Tibial nerve (tissue), 4 donors: ENCODE data around the gene PCDHGA11. TPM values are rescaled to one million over a fixed set of nuclear protein-coding genes. Genes with fewer than 3 reads are reported as not detected.

Source experiments
- DNase-seq, 2 donors: peaks; one replicate each; pipeline ENCODE4 v3.0.0-alpha.2; 2019; ENCODE audit warnings: low spot score in 2 of 2
- H3K27ac ChIP-seq, 4 donors: fragments of 200-600 bp; sonication (generic) in 3 of 4; one replicate each; pipeline ENCODE4 v1.5.1; 2017 to 2019; ENCODE audit warnings: mild to moderate bottlenecking in 1 of 4
- H3K27me3 ChIP-seq, 2 donors: fragments of 200-600 bp; sonication (generic) in 1 of 2; one replicate each; pipeline versions ENCODE4 v1.5.1 to v1.6.0; 2017 to 2019
- H3K36me3 ChIP-seq, 3 donors: fragments of 200-600 bp; sonication (generic); one replicate each; pipeline ENCODE4 v1.5.1; 2018 to 2019
- H3K4me1 ChIP-seq, 4 donors: fragments of 200-600 bp; sonication (generic) in 3 of 4; one replicate each; pipeline ENCODE4 v1.5.1; 2017 to 2019
- H3K4me3 ChIP-seq, 4 donors: fragments of 200-600 bp; sonication (generic) in 3 of 4; one replicate each; pipeline ENCODE4 v1.5.1; 2017 to 2019; ENCODE audit warnings: mild to moderate bottlenecking in 1 of 4, moderate library complexity in 1 of 4
- H3K9me3 ChIP-seq, 4 donors: fragments of 200-600 bp; sonication (generic) in 3 of 4; one replicate each; pipeline ENCODE4 v1.5.1; 2017 to 2019
- EP300 ChIP-seq, 2 donors: sonication (generic); formaldehyde crosslinking; IDR thresholded peaks; one replicate each; pipeline ENCODE4 v1.6.1; 2017; ENCODE audit warnings: antibody characterized with exemption in 2 of 2, mild to moderate bottlenecking in 1 of 2
- POLR2A ChIP-seq, 2 donors: fragments of 450-650 bp; IDR thresholded peaks; one replicate each; pipeline ENCODE4 v1.6.1; 2017; ENCODE audit warnings: antibody characterized with exemption in 2 of 2, mild to moderate bottlenecking in 2 of 2, moderate library complexity in 2 of 2
- WGBS, 2 donors: methylation state at CpG; one replicate each; pipeline ENCODE4 v1.1.5; 2018; 5-methylcytosine and 5-hydroxymethylcytosine counted together
- total RNA-seq, 4 donors: library from RNA; depleted of rRNA; stranded (reverse); fragments of >200 nt; gene quantifications; one replicate each; pipeline ENCODE4 v1.1.0, GENCODE V29; 2016
- TF ChIP-seq, protein P1 (sequence below), 5 experiments: fragments of 200-600 bp in 3 of 5; fragments of 450-650 bp in 2 of 5; sonication (generic) in 3 of 5; IDR thresholded peaks; one replicate each; pipeline ENCODE4 v1.5.1; 2016 to 2019; ENCODE audit warnings: antibody characterized with exemption in 5 of 5, mild to moderate bottlenecking in 3 of 5, moderate library complexity in 2 of 5

Gene PCDHGA11
- total RNA-seq, 4 donors from 2014 or later = 8.3 to 9.3 (median 8.9) TPM

DNA sequence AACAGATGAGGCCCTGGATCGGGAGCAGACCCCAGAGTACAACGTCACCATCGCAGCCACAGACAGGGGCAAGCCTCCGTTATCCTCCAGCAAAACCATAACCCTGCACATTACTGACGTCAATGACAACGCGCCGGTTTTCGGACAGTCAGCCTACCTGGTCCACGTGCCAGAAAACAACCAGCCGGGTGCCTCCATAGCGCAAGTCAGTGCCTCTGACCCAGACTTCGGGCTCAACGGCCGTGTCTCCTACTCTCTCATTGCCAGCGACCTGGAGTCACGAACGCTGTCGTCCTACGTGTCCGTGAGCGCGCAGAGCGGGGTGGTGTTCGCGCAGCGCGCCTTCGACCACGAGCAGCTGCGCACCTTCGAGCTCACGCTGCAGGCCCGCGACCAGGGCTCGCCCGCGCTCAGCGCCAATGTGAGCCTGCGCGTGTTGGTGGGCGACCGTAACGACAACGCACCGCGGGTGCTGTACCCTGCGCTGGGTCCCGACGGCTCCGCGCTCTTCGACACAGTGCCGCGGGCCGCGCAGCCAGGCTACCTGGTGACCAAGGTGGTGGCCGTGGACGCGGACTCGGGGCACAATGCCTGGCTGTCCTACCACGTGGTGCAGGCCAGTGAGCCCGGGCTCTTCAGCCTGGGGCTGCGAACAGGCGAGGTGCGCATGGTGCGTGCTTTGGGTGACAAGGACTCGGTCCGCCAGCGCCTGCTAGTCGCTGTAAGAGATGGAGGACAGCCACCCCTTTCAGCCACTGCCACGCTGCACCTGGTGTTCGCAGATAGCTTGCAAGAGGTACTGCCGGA lies 1.6 kb upstream of the PCDHGA11 start:
- H3K9me3 ChIP-seq = peaks cover 0 to 100% (median 49%) of the 10 kb centered on the region in 4 donors
- no peak overlapping the region for H3K4me3 ChIP-seq
- 34 to 46% methylated on average over 32 to 34 of the region's 74 CpGs for WGBS, 2 donors

GRCh38 chr5:141421489-141421855 lies 621 bp downstream of the PCDHGA11 start:
- DNase-seq = no peak
- peaks cover 0 to 20% (median 0%) of the 10 kb centered on the region in 4 donors for H3K4me1 ChIP-seq
- H3K27me3 ChIP-seq = no peaks in the 10 kb centered on the region
- no peak overlapping the region for H3K27ac ChIP-seq
- TF ChIP-seq EP300 (IDR thresholded peaks at IDR 0.05) (no peak), POLR2A (IDR thresholded peaks at IDR 0.05) (no peak)
- TF ChIP-seq, protein P1, sequence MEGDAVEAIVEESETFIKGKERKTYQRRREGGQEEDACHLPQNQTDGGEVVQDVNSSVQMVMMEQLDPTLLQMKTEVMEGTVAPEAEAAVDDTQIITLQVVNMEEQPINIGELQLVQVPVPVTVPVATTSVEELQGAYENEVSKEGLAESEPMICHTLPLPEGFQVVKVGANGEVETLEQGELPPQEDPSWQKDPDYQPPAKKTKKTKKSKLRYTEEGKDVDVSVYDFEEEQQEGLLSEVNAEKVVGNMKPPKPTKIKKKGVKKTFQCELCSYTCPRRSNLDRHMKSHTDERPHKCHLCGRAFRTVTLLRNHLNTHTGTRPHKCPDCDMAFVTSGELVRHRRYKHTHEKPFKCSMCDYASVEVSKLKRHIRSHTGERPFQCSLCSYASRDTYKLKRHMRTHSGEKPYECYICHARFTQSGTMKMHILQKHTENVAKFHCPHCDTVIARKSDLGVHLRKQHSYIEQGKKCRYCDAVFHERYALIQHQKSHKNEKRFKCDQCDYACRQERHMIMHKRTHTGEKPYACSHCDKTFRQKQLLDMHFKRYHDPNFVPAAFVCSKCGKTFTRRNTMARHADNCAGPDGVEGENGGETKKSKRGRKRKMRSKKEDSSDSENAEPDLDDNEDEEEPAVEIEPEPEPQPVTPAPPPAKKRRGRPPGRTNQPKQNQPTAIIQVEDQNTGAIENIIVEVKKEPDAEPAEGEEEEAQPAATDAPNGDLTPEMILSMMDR (IDR thresholded peaks at IDR 0.05) = no peak
- peak overlapping the region in 2 of 4 donors; percentile 32 to 38 for H3K4me3 ChIP-seq
- peaks cover 0 to 100% (median 57%) of the 10 kb centered on the region in 4 donors for H3K9me3 ChIP-seq
- WGBS, 2 donors = 16 to 17% methylated on average over 13 of the region's 13 CpGs
- peaks cover 0 to 39% (median 0%) of the 10 kb centered on the region in 3 donors for H3K36me3 ChIP-seq

More for the DNA sequence above, 1.6 kb upstream of the PCDHGA11 start:
- no peak for DNase-seq
- TF ChIP-seq, protein P1 (IDR thresholded peaks at IDR 0.05) = no peak
- TF ChIP-seq POLR2A (IDR thresholded peaks at IDR 0.05) (no peak), EP300 (IDR thresholded peaks at IDR 0.05) (no peak)
- Histone ChIP-seq H3K4me1 (peaks cover 0 to 20% (median 0%) of the 10 kb centered on the region in 4 donors), H3K27me3 (no peaks in the 10 kb centered on the region), H3K27ac (no peak overlapping the region), H3K36me3 (peaks cover 0 to 32% (median 0%) of the 10 kb centered on the region in 3 donors)

GRCh38 chr5:141422742-141423291 lies 2.0 kb downstream of the PCDHGA11 start:
- no peaks in the 10 kb centered on the region for H3K27me3 ChIP-seq
- H3K27ac ChIP-seq = no peak overlapping the region
- H3K4me3 ChIP-seq = no peak overlapping the region
- no peak for TF ChIP-seq EP300 (IDR thresholded peaks at IDR 0.05)
- TF ChIP-seq, protein P1 (IDR thresholded peaks at IDR 0.05) = no peak
- no peak for TF ChIP-seq POLR2A (IDR thresholded peaks at IDR 0.05)
- 26 to 39% methylated on average over 24 to 28 of the region's 42 CpGs for WGBS, 2 donors
- peaks cover 6 to 100% (median 59%) of the 10 kb centered on the region in 4 donors for H3K9me3 ChIP-seq
- peaks cover 0 to 15% (median 0%) of the 10 kb centered on the region in 4 donors for H3K4me1 ChIP-seq
- H3K36me3 ChIP-seq = peaks cover 0 to 50% (median 0%) of the 10 kb centered on the region in 3 donors
- DNase-seq = no peak

- Histone ChIP-seq H3K4me3 (no peak overlapping the region), H3K27me3 (no peaks in the 10 kb centered on the region), H3K9me3 (peaks cover 6 to 100% (median 59%) of the 10 kb centered on the region in 4 donors), H3K27ac (no peak overlapping the region), H3K4me1 (no peaks in the 10 kb centered on the region), H3K36me3 (peaks cover 0 to 28% (median 0%) of the 10 kb centered on the region in 3 donors)
- no peak for DNase-seq
- WGBS, 2 donors = 44 to 47% methylated on average over 38 to 52 of the region's 53 CpGs
- TF ChIP-seq EP300 (IDR thresholded peaks at IDR 0.05) = no peak
- TF ChIP-seq, protein P1 (IDR thresholded peaks at IDR 0.05) = no peak
- TF ChIP-seq POLR2A (IDR thresholded peaks at IDR 0.05) = no peak
Observed at GRCh38 chr5:141427783-141428426, 7.1 kb downstream of the PCDHGA11 start.
